Loucy (cell line): ENCODE results near the gene ISLR.

Experiments used
- H2AFZ ChIP-seq: fragments of 200-600 bp; sonication (generic); 2 replicates; pipeline ENCODE4 v1.6.0; 2016; ENCODE audit warnings: antibody characterized with exemption, mild to moderate bottlenecking, low read length, moderate library complexity
- H3F3A ChIP-seq: fragments of 200-600 bp; 2 replicates; pipeline ENCODE4 v1.6.0; 2016; ENCODE audit warnings: antibody characterized with exemption, low read depth, mild to moderate bottlenecking
- H3K27me3 ChIP-seq: fragments of 200-600 bp; sonication (generic); 2 replicates; pipeline ENCODE4 v1.6.1; 2014; ENCODE audit warnings: low read length, mild to moderate bottlenecking; ENCODE audit not compliant: insufficient read depth, poor library complexity, severe bottlenecking
- H3K36me3 ChIP-seq: fragments of 200-600 bp; sonication (generic); 2 replicates; pipeline ENCODE4 v1.6.1; 2016; ENCODE audit warnings: low read length; ENCODE audit not compliant: insufficient read depth
- H3K4me1 ChIP-seq: fragments of 200-600 bp; sonication (generic); 2 replicates; pipeline ENCODE4 v1.5.1; 2014; ENCODE audit warnings: low read length, mild to moderate bottlenecking; ENCODE audit not compliant: insufficient read depth, poor library complexity, severe bottlenecking
- H3K4me2 ChIP-seq: fragments of 200-600 bp; sonication (generic); 2 replicates; pipeline ENCODE4 v1.6.0; 2014; ENCODE audit warnings: antibody characterized with exemption, low read length, low read depth, mild to moderate bottlenecking; ENCODE audit not compliant: poor library complexity, severe bottlenecking
- H3K4me3 ChIP-seq: fragments of 200-600 bp; sonication (generic); 2 replicates; pipeline ENCODE4 v1.5.1; 2014; ENCODE audit warnings: low read length, mild to moderate bottlenecking, mixed read lengths; ENCODE audit not compliant: poor library complexity, severe bottlenecking
- H3K79me2 ChIP-seq: fragments of 200-600 bp; sonication (generic); 2 replicates; pipeline ENCODE4 v1.6.1; 2014; ENCODE audit warnings: low read length; ENCODE audit not compliant: insufficient read depth
- H3K9ac ChIP-seq: fragments of 200-600 bp; sonication (generic); 2 replicates; pipeline ENCODE4 v1.6.0; 2014; ENCODE audit warnings: mild to moderate bottlenecking, low read depth, low read length, moderate library complexity; ENCODE audit not compliant: poor library complexity, severe bottlenecking
- H3K9me2 ChIP-seq: fragments of 200-600 bp; sonication (generic); replicated peaks from 2 replicates; pipeline ENCODE4 v1.6.1; 2016; ENCODE audit warnings: low read depth, low read length, mixed read lengths
- H3K9me3 ChIP-seq: fragments of 200-600 bp; sonication (generic); 2 replicates; pipeline ENCODE4 v1.6.1; 2014; ENCODE audit warnings: mild to moderate bottlenecking, antibody characterized with exemption, low read length, low read depth; ENCODE audit not compliant: insufficient read depth
- H4K20me1 ChIP-seq: fragments of 200-600 bp; sonication (generic); 2 replicates; pipeline ENCODE4 v1.6.0; 2014; ENCODE audit warnings: antibody characterized with exemption, low read length, mild to moderate bottlenecking; ENCODE audit not compliant: insufficient read depth, poor library complexity, severe bottlenecking
- CTCF ChIP-seq: fragments of 200-600 bp; sonication (generic); conservative IDR thresholded peaks from 2 replicates; pipeline ENCODE4 v1.5.1; 2014; ENCODE audit warnings: mild to moderate bottlenecking, antibody characterized with exemption, low read length
- EZH2phosphoT487 ChIP-seq: fragments of 200-600 bp; IDR thresholded peaks from 2 replicates; pipeline ENCODE4 v1.6.1; 2018; ENCODE audit warnings: antibody characterized with exemption, mild to moderate bottlenecking, moderate library complexity, borderline replicate concordance

Gene ISLR

GRCh38 chr15:74134387-74135027 is 39.0 kb upstream of the ISLR start:
- TF ChIP-seq CTCF (peak; percentile 60), EZH2phosphoT487 (no peak)
- Histone ChIP-seq H3K27me3 (no peaks in the 10 kb centered on the region), H3K79me2 (no peaks in the 10 kb centered on the region), H3F3A (no peaks in the 10 kb centered on the region), H3K36me3 (no peaks in the 10 kb centered on the region), H3K9me3 (no peaks in the 10 kb centered on the region), H2AFZ (no peak overlapping the region), H4K20me1 (no peaks in the 10 kb centered on the region), H3K9ac (no peak overlapping the region), H3K4me2 (no peak overlapping the region), H3K9me2 (no peaks in the 10 kb centered on the region), H3K4me1 (peaks cover 20% of the 10 kb centered on the region), H3K4me3 (no peak overlapping the region)

GRCh38 chr15:74135041-74135565 is 38.4 kb upstream of the ISLR start:
- H3K27me3 ChIP-seq: no peaks in the 10 kb centered on the region
- H3K4me3 ChIP-seq: no peak overlapping the region
- H3K4me1 ChIP-seq: peaks cover 26% of the 10 kb centered on the region
- TF ChIP-seq EZH2phosphoT487 (no peak), CTCF (no peak)
- H4K20me1 ChIP-seq: no peaks in the 10 kb centered on the region
- no peaks in the 10 kb centered on the region for H3K9me3 ChIP-seq
- no peak overlapping the region for H3K4me2 ChIP-seq
- H3K9ac ChIP-seq: no peak overlapping the region
- no peaks in the 10 kb centered on the region for H3K9me2 ChIP-seq
- H3F3A ChIP-seq: no peaks in the 10 kb centered on the region
- H3K79me2 ChIP-seq: no peaks in the 10 kb centered on the region
- no peak overlapping the region for H2AFZ ChIP-seq
- no peaks in the 10 kb centered on the region for H3K36me3 ChIP-seq

GRCh38 chr15:74136540-74136813 is 37.0 kb upstream of the ISLR start:
- H3K4me2 ChIP-seq: peak overlapping the region; percentile 75
- H3K36me3 ChIP-seq: no peaks in the 10 kb centered on the region
- H3K79me2 ChIP-seq: no peaks in the 10 kb centered on the region
- peak overlapping the region; percentile 78 for H3K4me3 ChIP-seq
- no peaks in the 10 kb centered on the region for H3F3A ChIP-seq
- peak overlapping the region; percentile 70 for H3K9ac ChIP-seq
- TF ChIP-seq EZH2phosphoT487: no peak
- no peak for TF ChIP-seq CTCF
- H3K9me2 ChIP-seq: no peaks in the 10 kb centered on the region
- no peaks in the 10 kb centered on the region for H3K9me3 ChIP-seq
- H4K20me1 ChIP-seq: no peaks in the 10 kb centered on the region
- peaks cover 28% of the 10 kb centered on the region for H3K4me1 ChIP-seq
- peak overlapping the region; percentile 88 for H2AFZ ChIP-seq
- H3K27me3 ChIP-seq: no peaks in the 10 kb centered on the region
